Duodenal mucosa (tissue), 2 donors: ENCODE measurements around the gene COL6A6.

Source experiments
- H3K27ac ChIP-seq: one replicate; pipeline ENCODE4 v1.7.0; 2013; ENCODE audit warnings: low read depth, low read length
- H3K27me3 ChIP-seq, 2 donors: one replicate each; pipeline ENCODE4 v1.7.0; 2013; ENCODE audit warnings: low read length in 2 of 2, control low read depth in 1 of 2; ENCODE audit not compliant: insufficient read depth in 2 of 2, control insufficient read depth in 1 of 2
- H3K36me3 ChIP-seq, 2 donors: one replicate each; pipeline ENCODE4 v1.7.0; 2013; ENCODE audit warnings: low read length in 2 of 2, control low read depth in 1 of 2; ENCODE audit not compliant: insufficient read depth in 2 of 2, control insufficient read depth in 1 of 2
- H3K4me1 ChIP-seq, 2 donors: one replicate each; pipeline ENCODE4 v1.7.0; 2013; ENCODE audit warnings: low read length in 2 of 2, control low read depth in 1 of 2; ENCODE audit not compliant: insufficient read depth in 2 of 2, control insufficient read depth in 1 of 2
- H3K4me3 ChIP-seq, 2 donors: one replicate each; pipeline ENCODE4 v1.7.0; 2013; ENCODE audit warnings: low read length in 2 of 2, low read depth in 1 of 2
- H3K9ac ChIP-seq, 2 donors: one replicate each; pipeline ENCODE4 v1.7.0; 2013; ENCODE audit warnings: low read length in 2 of 2, low read depth in 1 of 2
- H3K9me3 ChIP-seq, 2 donors: one replicate each; pipeline ENCODE4 v1.7.0; 2013; ENCODE audit warnings: low read length in 2 of 2, control low read depth in 1 of 2; ENCODE audit not compliant: control insufficient read depth in 1 of 2

The COL6A6 gene

DNA sequence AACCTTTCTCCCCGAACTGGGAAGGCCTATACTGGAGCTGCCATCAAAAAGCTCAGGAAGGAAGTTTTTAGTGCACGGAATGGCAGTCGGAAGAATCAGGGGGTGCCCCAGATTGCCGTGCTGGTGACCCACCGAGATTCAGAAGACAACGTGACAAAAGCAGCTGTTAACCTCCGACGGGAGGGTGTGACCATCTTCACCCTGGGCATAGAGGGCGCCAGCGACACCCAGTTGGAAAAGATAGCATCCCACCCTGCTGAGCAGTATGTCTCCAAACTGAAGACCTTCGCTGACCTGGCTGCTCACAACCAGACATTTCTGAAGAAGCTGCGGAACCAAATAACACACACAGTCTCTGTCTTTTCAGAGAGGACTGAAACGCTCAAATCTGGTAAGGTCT lies 48.2 kb downstream of the COL6A6 start:
- Histone ChIP-seq H3K9me3 (no peaks in the 10 kb centered on the region), H3K27me3 (no peaks in the 10 kb centered on the region), H3K36me3 (no peaks in the 10 kb centered on the region), H3K4me1 (no peaks in the 10 kb centered on the region), H3K27ac (no peak overlapping the region), H3K4me3 (no peak overlapping the region), H3K9ac (no peak overlapping the region)
